ENCODE data around the gene GNPTG. TPM values are rescaled to one million over a fixed set of nuclear protein-coding genes. Genes with fewer than 3 reads are reported as not detected.

The GNPTG gene
- total RNA-seq, 3 donors from 2014 or later, result 50.1 to 68.9 (median 57.3) TPM

GRCh38 chr16:1320658-1321240 is 31.0 kb upstream of the GNPTG start:
- DNase-seq (no peak), ATAC-seq (no peak)
- no peak overlapping the region for H3K4me3 ChIP-seq
- intact Hi-C loops (cut with DNase I, micrococcal nuclease), result no loop called here
- H3K36me3 ChIP-seq (ENCODE audit: low read depth), result peaks cover 47% of the 10 kb centered on the region
- no peaks in the 10 kb centered on the region for H3K4me1 ChIP-seq (ENCODE audit: low read depth)
- TF ChIP-seq CTCF (IDR thresholded peaks at IDR 0.05), result no peak
- no peaks in the 10 kb centered on the region for H3K9me3 ChIP-seq

- DNase-seq (no peak), ATAC-seq (no peak)
- Histone ChIP-seq H3K36me3 (ENCODE audit: low read depth) (peaks cover 31% of the 10 kb centered on the region), H3K9me3 (no peaks in the 10 kb centered on the region), H3K4me1 (ENCODE audit: low read depth) (no peaks in the 10 kb centered on the region), H3K4me3 (no peak overlapping the region)
- no peak for TF ChIP-seq CTCF (IDR thresholded peaks at IDR 0.05)
- intact Hi-C loops (cut with DNase I, micrococcal nuclease), result no loop called here
Measured at GRCh38 chr16:1322407-1322806, 29.3 kb upstream of the GNPTG start.

DNA sequence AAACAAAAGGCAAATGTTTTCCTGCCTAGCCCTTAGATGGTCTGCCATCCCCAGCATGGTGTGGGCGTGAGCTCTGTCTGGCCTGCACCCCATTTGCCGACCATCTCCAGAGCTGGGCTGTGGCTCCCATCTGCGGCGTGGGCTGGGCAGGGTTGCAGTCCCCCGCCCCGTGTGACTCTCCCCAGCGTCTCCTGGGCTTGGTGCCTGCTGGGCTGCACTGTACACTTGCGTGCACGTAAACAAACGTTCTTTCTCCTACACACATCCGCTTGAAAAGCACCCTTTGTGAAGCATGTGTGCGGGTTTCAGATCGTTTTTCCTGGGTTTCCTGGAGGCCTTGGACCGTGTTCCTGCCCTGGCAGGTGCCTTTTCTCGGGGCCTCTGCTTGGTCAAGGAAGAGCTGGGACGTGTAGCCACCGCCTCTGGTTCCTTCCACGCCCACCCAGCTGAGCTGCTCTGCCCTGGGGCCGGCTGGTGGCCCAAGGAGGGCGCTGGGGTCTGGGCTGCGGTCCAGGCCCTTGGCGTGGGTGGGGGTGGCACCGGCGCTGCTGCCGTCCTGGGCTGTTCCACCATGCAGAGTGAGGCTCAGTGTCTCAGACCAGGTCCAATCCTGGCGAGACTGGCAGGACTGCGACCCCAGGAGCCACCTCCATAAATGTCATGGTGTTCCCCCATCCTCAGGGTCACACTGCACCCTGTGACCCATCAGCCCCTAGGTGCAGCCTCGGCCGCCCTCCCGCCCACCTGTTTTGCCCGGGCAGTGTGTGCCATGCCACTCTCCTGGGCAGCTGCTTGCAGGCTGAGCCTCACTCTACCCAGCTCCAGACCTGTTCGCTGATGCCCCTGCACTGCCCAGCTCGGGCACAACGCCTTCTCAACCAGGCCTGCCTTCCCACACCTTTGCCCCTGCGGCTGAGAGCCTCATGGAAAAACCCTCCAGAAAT is 28.2 kb upstream of the GNPTG start:
- Histone ChIP-seq H3K9me3 (no peaks in the 10 kb centered on the region), H3K4me3 (no peak overlapping the region), H3K4me1 (ENCODE audit: low read depth) (no peaks in the 10 kb centered on the region), H3K36me3 (ENCODE audit: low read depth) (peaks cover 21% of the 10 kb centered on the region)
- intact Hi-C loops (cut with DNase I, micrococcal nuclease), result no loop called here
- ATAC-seq (no peak), DNase-seq (no peak)
- no peak for TF ChIP-seq CTCF (IDR thresholded peaks at IDR 0.05)

DNA sequence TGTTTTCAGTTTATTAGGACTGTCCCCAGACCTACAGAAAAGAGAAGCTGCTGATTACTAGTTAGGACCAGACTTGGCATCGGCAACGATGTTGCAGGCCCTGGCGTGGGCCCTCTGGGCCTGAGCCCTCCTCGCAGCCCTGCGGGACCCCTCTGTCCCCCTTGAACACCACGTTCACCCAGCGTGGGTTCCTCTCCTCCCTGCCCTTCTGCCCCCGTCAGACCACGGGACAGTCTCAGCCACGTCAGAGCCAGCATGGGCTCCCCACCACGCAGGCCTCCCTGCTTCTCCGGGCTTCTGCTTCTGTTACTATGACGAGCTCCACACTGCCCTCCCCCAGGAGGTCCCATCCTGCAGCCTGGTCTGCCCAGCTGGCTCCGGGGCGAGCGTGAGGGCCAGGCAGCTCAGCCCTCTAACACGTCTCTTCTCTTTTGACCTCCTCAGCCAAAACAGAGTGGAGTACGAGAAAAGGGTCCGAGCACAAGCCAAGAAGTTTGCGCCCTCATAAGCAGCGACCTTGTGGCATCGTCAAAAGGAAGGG is 27.4 kb upstream of the GNPTG start:
- no peaks in the 10 kb centered on the region for H3K4me1 ChIP-seq (ENCODE audit: low read depth)
- peaks cover 14% of the 10 kb centered on the region for H3K36me3 ChIP-seq (ENCODE audit: low read depth)
- no peaks in the 10 kb centered on the region for H3K9me3 ChIP-seq
- no peak for ATAC-seq
- intact Hi-C loops (cut with DNase I, micrococcal nuclease), result no loop called here
- DNase-seq, result no peak
- H3K4me3 ChIP-seq, result no peak overlapping the region
- TF ChIP-seq CTCF (IDR thresholded peaks at IDR 0.05), result no peak

DNA sequence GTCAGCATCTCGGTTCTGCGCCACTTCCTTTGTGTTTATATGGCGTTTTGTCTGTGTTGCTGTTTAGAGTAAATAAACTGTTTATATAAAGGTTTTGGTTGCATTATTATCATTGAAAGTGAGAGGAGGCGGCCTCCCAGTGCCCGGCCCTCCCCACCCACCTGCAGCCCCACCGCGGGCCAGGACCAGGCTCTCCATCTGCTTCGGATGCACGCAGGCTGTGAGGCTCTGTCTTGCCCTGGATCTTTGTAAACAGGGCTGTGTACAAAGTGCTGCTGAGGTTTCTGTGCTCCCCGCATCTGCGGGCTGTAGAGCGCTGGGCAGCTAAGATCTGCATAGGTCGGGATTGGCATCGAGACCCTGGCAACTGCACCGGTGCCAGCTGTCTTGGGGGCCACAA is 26.5 kb upstream of the GNPTG start:
- intact Hi-C loops (cut with DNase I, micrococcal nuclease), result no loop called here
- ATAC-seq (no peak), DNase-seq (no peak)
- Histone ChIP-seq H3K4me1 (ENCODE audit: low read depth) (no peaks in the 10 kb centered on the region), H3K36me3 (ENCODE audit: low read depth) (peaks cover 7% of the 10 kb centered on the region), H3K9me3 (no peaks in the 10 kb centered on the region), H3K4me3 (no peak overlapping the region)
- no peak for TF ChIP-seq CTCF (IDR thresholded peaks at IDR 0.05)
